Type B pancreatic cell (in vitro differentiated cells): ENCODE measurements around the gene NGEF. TPM values are rescaled to one million over a fixed set of nuclear protein-coding genes. Genes with fewer than 3 reads are reported as not detected.

Source experiments
- DNase-seq: peaks from one replicate; pipeline ENCODE4 v3.0.0; 2021; ENCODE audit warnings: mixed read lengths; ENCODE audit not compliant: unreplicated experiment; ENCODE audit errors: extremely low spot score
- H3K27ac Mint-ChIP-seq: 2 replicates; pipeline ENCODE4 v1.8.0; 2021; ENCODE audit warnings: mild to moderate bottlenecking, mixed read lengths
- H3K27me3 Mint-ChIP-seq: 2 replicates; pipeline ENCODE4 v1.8.0; 2021; ENCODE audit warnings: mixed read lengths
- H3K36me3 Mint-ChIP-seq: 2 replicates; pipeline ENCODE4 v1.8.0; 2021; ENCODE audit warnings: mixed read lengths
- H3K4me1 Mint-ChIP-seq: one replicate; pipeline ENCODE4 v1.8.0; 2021; ENCODE audit warnings: mixed read lengths; ENCODE audit not compliant: unreplicated experiment
- H3K4me3 Mint-ChIP-seq: 2 replicates; pipeline ENCODE4 v1.8.0; 2021; ENCODE audit warnings: mild to moderate bottlenecking, mixed read lengths
- H3K9me3 Mint-ChIP-seq: 2 replicates; pipeline ENCODE4 v1.8.0; 2021; ENCODE audit warnings: mixed read lengths
- CTCF ChIP-seq: fragments of 200-600 bp; sonication (generic); conservative IDR thresholded peaks from 2 replicates; pipeline ENCODE4 v1.5.0; 2021; ENCODE audit warnings: antibody characterized with exemption, mild to moderate bottlenecking
- total RNA-seq: library from RNA; stranded (reverse); gene quantifications from 2 replicates; pipeline ENCODE4 v1.2.1, GENCODE V29; 2021; ENCODE audit warnings: low replicate concordance

The NGEF gene
- total RNA-seq, 1 donor from 2014 or later, result 20.7 TPM

- Mint-ChIP-seq H3K36me3 (no peaks in the 10 kb centered on the region), H3K4me1 (no peaks in the 10 kb centered on the region), H3K4me3 (no peak overlapping the region), H3K9me3 (no peaks in the 10 kb centered on the region), H3K27ac (no peak overlapping the region), H3K27me3 (no peaks in the 10 kb centered on the region)
- no peak for DNase-seq
- no peak for TF ChIP-seq CTCF
Measured at GRCh38 chr2:233015019-233015645, 2.1 kb upstream of the NGEF start.

DNA sequence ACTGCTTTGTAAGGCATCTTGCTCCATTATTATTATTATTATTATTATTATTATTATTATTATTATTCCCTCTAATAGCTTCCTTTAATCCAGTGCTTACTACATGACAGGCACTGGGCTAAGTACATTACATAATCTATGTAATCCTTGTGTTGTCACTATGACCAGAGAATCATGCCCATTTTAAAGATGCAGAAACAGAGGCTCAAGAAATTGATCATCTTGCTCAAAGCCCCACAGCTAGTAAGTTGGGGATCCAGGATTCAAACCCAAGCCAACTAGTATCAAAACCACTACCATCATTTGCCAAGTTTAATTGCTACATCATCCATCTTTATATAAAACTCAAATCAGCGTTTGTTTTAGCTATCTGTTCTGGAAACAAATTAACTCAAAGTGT is 594 bp upstream of the NGEF start:
- TF ChIP-seq CTCF, result no peak
- no peaks in the 10 kb centered on the region for H3K9me3 Mint-ChIP-seq
- H3K27me3 Mint-ChIP-seq, result no peaks in the 10 kb centered on the region
- no peaks in the 10 kb centered on the region for H3K4me1 Mint-ChIP-seq
- no peak overlapping the region for H3K27ac Mint-ChIP-seq
- H3K36me3 Mint-ChIP-seq, result no peaks in the 10 kb centered on the region
- DNase-seq, result no peak
- H3K4me3 Mint-ChIP-seq, result no peak overlapping the region

GRCh38 chr2:233012301-233012971 is 620 bp downstream of the NGEF start:
- Mint-ChIP-seq H3K4me3 (no peak overlapping the region), H3K27ac (no peak overlapping the region)
- peak; percentile 42 for DNase-seq

DNA sequence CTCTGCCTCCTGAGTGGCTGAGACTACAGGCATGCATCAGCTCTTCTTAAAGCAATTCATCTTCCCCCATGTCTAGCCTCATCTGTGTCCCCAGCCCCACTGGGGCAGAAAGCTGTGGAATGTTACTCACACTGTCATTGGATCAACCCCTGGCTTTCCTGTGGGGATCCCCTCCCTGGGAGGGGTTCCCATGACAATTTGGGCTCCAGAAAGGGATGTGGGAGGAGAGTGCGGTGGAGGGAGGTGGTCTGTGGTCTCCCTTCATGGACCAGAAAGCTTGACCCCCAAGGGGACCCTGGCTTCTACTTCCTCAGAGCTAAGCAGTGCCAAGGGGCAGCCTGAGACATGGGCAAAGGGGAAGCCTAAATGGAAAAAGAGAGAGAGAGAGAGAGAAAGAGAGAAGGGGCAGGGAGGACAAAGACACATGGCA is 1.3 kb downstream of the NGEF start:
- peak; percentile 39 for DNase-seq
- no peak overlapping the region for H3K27ac Mint-ChIP-seq

More at GRCh38 chr2:233012301-233012971, 620 bp downstream of the NGEF start:
- TF ChIP-seq CTCF, result no peak
- peaks cover 4% of the 10 kb centered on the region for H3K27me3 Mint-ChIP-seq
- no peaks in the 10 kb centered on the region for H3K4me1 Mint-ChIP-seq
- H3K9me3 Mint-ChIP-seq, result no peaks in the 10 kb centered on the region
- H3K36me3 Mint-ChIP-seq, result no peaks in the 10 kb centered on the region

GRCh38 chr2:233011268-233011650 is 1.8 kb downstream of the NGEF start:
- Mint-ChIP-seq H3K27ac (no peak overlapping the region), H3K4me3 (no peak overlapping the region), H3K4me1 (no peaks in the 10 kb centered on the region), H3K36me3 (no peaks in the 10 kb centered on the region), H3K9me3 (no peaks in the 10 kb centered on the region), H3K27me3 (peaks cover 4% of the 10 kb centered on the region)
- peak; percentile 29 for DNase-seq
- no peak for TF ChIP-seq CTCF

More for the DNA sequence above, 1.3 kb downstream of the NGEF start:
- Mint-ChIP-seq H3K9me3 (no peaks in the 10 kb centered on the region), H3K4me1 (no peaks in the 10 kb centered on the region), H3K36me3 (no peaks in the 10 kb centered on the region), H3K4me3 (no peak overlapping the region), H3K27me3 (peaks cover 4% of the 10 kb centered on the region)
- TF ChIP-seq CTCF, result no peak
